ENCODE results near the gene TMEM258.

Gene TMEM258

DNA sequence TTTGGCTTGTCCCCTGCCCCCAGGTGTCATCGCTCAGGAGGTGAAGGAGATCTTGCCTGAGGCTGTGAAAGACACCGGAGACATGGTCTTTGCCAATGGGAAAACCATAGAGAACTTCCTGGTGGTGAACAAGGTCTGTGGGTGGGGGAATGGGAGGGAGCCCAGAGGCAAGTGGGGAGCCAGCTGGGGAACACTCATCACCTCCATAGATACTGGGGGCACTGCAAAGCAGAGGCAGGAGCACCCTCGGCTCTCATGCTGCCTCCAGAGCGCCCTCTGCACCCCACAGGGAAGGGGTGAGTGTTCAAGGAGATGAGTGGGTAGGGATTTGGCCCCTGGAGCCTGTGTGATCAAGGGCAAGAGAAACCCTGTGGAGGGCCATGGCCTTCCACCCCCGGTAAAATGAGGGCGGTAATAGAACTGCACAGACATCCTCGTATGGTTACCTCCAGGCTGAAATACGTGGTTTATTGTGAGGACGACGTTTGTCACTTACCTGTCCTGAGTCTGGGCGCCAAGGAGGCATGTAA lies 14.0 kb downstream of the TMEM258 start:
- H3K4me1 ChIP-seq (ENCODE audit: control insufficient read depth in 2 of 2, insufficient read depth in 1 of 2, low read depth in 1 of 2, low read length in 2 of 2) = peaks cover 7 to 9% of the 10 kb centered on the region in 2 donors

DNA sequence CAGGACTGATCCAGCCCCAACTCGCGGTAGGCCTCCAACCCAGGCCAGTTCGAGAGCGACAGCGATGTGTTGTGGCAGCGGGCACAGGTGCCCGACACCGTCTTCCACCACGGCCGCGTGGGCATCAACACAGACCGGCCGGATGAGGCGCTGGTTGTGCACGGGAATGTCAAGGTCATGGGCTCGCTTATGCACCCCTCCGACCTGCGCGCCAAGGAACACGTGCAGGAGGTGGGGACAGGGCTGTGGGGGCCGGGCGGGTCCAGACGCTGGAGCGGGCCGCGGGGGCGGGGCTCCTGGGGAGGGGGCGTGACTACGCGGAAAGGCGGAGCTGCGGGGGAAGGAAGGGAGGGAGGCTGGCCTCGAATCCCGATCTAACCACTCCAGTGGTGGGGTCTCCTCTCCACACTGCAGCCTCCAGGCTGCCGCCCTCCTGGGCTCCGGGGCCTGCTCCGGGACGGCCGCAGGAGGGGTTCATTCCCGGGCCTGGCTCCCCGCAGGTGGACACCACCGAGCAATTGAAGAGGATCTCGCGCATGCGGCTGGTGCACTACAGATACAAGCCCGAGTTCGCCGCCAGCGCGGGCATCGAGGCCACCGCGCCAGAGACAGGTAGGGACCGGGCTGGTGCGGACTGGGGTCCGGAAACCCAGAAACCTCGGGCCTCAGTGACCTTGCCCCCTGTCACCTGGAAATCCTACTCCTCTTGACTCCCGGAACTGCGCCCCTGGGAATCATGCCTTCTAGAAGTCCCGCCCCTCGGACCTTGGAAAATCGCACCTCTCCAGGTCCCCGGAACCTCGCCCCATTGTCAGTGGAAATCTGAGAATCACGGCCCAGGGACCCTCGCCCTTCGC lies 14.9 kb downstream of the TMEM258 start:
- H2AK5ac ChIP-seq (ENCODE audit: low read depth, low read length) = peak overlapping the region; percentile 56
- H2BK5ac ChIP-seq (ENCODE audit: low read length) = peak overlapping the region; percentile 36
- H3K4me1 ChIP-seq (ENCODE audit: control insufficient read depth in 2 of 2, insufficient read depth in 1 of 2, low read depth in 1 of 2, low read length in 2 of 2) = peaks cover 10 to 16% of the 10 kb centered on the region in 2 donors
- H4K8ac ChIP-seq (ENCODE audit: low read depth, low read length) = peak overlapping the region; percentile 87
- H2BK15ac ChIP-seq (ENCODE audit: low read length) = no peak overlapping the region
- H3K79me1 ChIP-seq (ENCODE audit: low read depth, low read length) = no peaks in the 10 kb centered on the region
- H3K23ac ChIP-seq (ENCODE audit: low read depth, low read length, poor library complexity) = no peak overlapping the region
- peak overlapping the region; percentile 72 for H3K18ac ChIP-seq (ENCODE audit: low read length)
- no peak overlapping the region for H3K4ac ChIP-seq (ENCODE audit: low read length)
- H3K9ac ChIP-seq (ENCODE audit: low read depth, low read length, poor library complexity) = no peak overlapping the region
- H2BK12ac ChIP-seq (ENCODE audit: low read length) = no peak overlapping the region
- no peak overlapping the region for H3K14ac ChIP-seq (ENCODE audit: low read length)
- H3K27me3 ChIP-seq (ENCODE audit: control insufficient read depth in 3 of 3, insufficient read depth in 3 of 3, low read depth in 1 of 3, low read length in 3 of 3) = no peaks in the 10 kb centered on the region
- no peak overlapping the region for H3K4me2 ChIP-seq (ENCODE audit: insufficient read depth, low read length, poor library complexity, severe bottlenecking)
- no peak for DNase-seq (ENCODE audit: low spot score)
- H3K9me3 ChIP-seq (replicated peaks in 1 of 2; ENCODE audit: control insufficient read depth in 2 of 2, insufficient read depth in 1 of 2, low read depth in 1 of 2, low read length in 2 of 2) = peaks cover 0 to 2% of the 10 kb centered on the region in 2 donors
- no peak overlapping the region for H3K4me3 ChIP-seq (ENCODE audit: low read length in 2 of 2)
- no peak overlapping the region for H2BK120ac ChIP-seq (ENCODE audit: low read depth, low read length)
- H3K36me3 ChIP-seq (replicated peaks in 1 of 2; ENCODE audit: control insufficient read depth in 2 of 2, insufficient read depth in 2 of 2, low read length in 2 of 2) = peaks cover 0 to 29% of the 10 kb centered on the region in 2 donors
- no peak overlapping the region for H3K27ac ChIP-seq (replicated peaks; ENCODE audit: low read length)
- H4K91ac ChIP-seq (ENCODE audit: low read depth, low read length, poor library complexity) = no peak overlapping the region
- H2AFZ ChIP-seq (ENCODE audit: low read length) = no peak overlapping the region
- no CpG with 5 or more reads among the region's 67 CpGs for WGBS, 2 donors (ENCODE audit: extremely low coverage in 2 of 2, insufficient read length in 2 of 2, insufficient replicate concordance in 1 of 2)

More for the DNA sequence above, 14.0 kb downstream of the TMEM258 start:
- H3K9ac ChIP-seq (ENCODE audit: low read depth, low read length, poor library complexity) = no peak overlapping the region
- no peak overlapping the region for H3K4me2 ChIP-seq (ENCODE audit: insufficient read depth, low read length, poor library complexity, severe bottlenecking)
- H3K36me3 ChIP-seq (replicated peaks in 1 of 2; ENCODE audit: control insufficient read depth in 2 of 2, insufficient read depth in 2 of 2, low read length in 2 of 2) = peaks cover 3 to 37% of the 10 kb centered on the region in 2 donors
- H2BK15ac ChIP-seq (ENCODE audit: low read length) = no peak overlapping the region
- H2AK5ac ChIP-seq (ENCODE audit: low read depth, low read length) = no peak overlapping the region
- no CpG with 5 or more reads among the region's 11 CpGs for WGBS, 2 donors (ENCODE audit: extremely low coverage in 2 of 2, insufficient read length in 2 of 2, insufficient replicate concordance in 1 of 2)
- H3K14ac ChIP-seq (ENCODE audit: low read length) = no peak overlapping the region
- H2BK120ac ChIP-seq (ENCODE audit: low read depth, low read length) = no peak overlapping the region
- H4K8ac ChIP-seq (ENCODE audit: low read depth, low read length) = no peak overlapping the region
- DNase-seq (ENCODE audit: low spot score) = no peak
- H3K4me3 ChIP-seq (ENCODE audit: low read length in 2 of 2) = no peak overlapping the region
- no peak overlapping the region for H3K18ac ChIP-seq (ENCODE audit: low read length)
- H3K27ac ChIP-seq (replicated peaks; ENCODE audit: low read length) = no peak overlapping the region
- H3K27me3 ChIP-seq (ENCODE audit: control insufficient read depth in 3 of 3, insufficient read depth in 3 of 3, low read depth in 1 of 3, low read length in 3 of 3) = no peaks in the 10 kb centered on the region
- H3K9me3 ChIP-seq (replicated peaks in 1 of 2; ENCODE audit: control insufficient read depth in 2 of 2, insufficient read depth in 1 of 2, low read depth in 1 of 2, low read length in 2 of 2) = peaks cover 0 to 2% of the 10 kb centered on the region in 2 donors
- H4K91ac ChIP-seq (ENCODE audit: low read depth, low read length, poor library complexity) = no peak overlapping the region
- no peak overlapping the region for H3K4ac ChIP-seq (ENCODE audit: low read length)
- no peak overlapping the region for H2BK5ac ChIP-seq (ENCODE audit: low read length)
- no peak overlapping the region for H2BK12ac ChIP-seq (ENCODE audit: low read length)
- no peaks in the 10 kb centered on the region for H3K79me1 ChIP-seq (ENCODE audit: low read depth, low read length)
- no peak overlapping the region for H2AFZ ChIP-seq (ENCODE audit: low read length)
- no peak overlapping the region for H3K23ac ChIP-seq (ENCODE audit: low read depth, low read length, poor library complexity)

DNA sequence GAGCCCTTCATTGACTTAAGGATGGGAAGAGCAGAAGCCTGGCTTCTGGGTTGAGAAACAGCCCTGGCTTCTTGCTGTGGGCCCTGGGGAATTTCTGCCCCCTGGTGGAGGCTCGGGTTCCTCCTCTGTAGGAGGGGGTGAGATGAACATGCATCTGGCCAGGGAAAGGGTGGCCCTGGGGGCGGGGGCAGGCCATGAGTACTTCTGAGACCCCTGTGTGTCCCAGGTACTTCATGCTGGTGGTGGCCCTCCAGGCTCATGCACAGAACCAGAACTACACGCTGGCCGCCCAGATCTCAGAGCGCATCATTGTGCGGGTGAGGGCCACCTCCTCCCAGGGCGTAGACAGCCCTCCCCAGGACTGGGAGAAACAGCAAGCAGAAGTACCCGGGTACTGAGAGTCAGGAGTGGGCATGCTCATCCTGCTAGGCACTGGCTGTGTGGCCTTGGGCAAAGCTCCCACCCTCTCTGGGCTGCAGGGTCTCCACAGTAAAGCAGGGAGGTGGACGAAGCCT lies 15.8 kb downstream of the TMEM258 start:
- Histone ChIP-seq H3K27me3 (ENCODE audit: control insufficient read depth in 3 of 3, insufficient read depth in 3 of 3, low read depth in 1 of 3, low read length in 3 of 3) (no peaks in the 10 kb centered on the region), H2AFZ (ENCODE audit: low read length) (no peak overlapping the region), H3K23ac (ENCODE audit: low read depth, low read length, poor library complexity) (no peak overlapping the region), H2AK5ac (ENCODE audit: low read depth, low read length) (no peak overlapping the region), H3K4me2 (ENCODE audit: insufficient read depth, low read length, poor library complexity, severe bottlenecking) (no peak overlapping the region), H3K4me3 (ENCODE audit: low read length in 2 of 2) (no peak overlapping the region), H3K4me1 (ENCODE audit: control insufficient read depth in 2 of 2, insufficient read depth in 1 of 2, low read depth in 1 of 2, low read length in 2 of 2) (peaks cover 18 to 24% of the 10 kb centered on the region in 2 donors), H3K9ac (ENCODE audit: low read depth, low read length, poor library complexity) (no peak overlapping the region), H2BK120ac (ENCODE audit: low read depth, low read length) (no peak overlapping the region), H3K27ac (replicated peaks; ENCODE audit: low read length) (no peak overlapping the region), H3K18ac (ENCODE audit: low read length) (no peak overlapping the region), H3K9me3 (replicated peaks in 1 of 2; ENCODE audit: control insufficient read depth in 2 of 2, insufficient read depth in 1 of 2, low read depth in 1 of 2, low read length in 2 of 2) (peaks cover 0 to 2% of the 10 kb centered on the region in 2 donors), H2BK12ac (ENCODE audit: low read length) (no peak overlapping the region), H3K36me3 (replicated peaks in 1 of 2; ENCODE audit: control insufficient read depth in 2 of 2, insufficient read depth in 2 of 2, low read length in 2 of 2) (peaks cover 0 to 25% of the 10 kb centered on the region in 2 donors), H2BK15ac (ENCODE audit: low read length) (no peak overlapping the region), H3K14ac (ENCODE audit: low read length) (no peak overlapping the region), H4K8ac (ENCODE audit: low read depth, low read length) (no peak overlapping the region), H3K79me1 (ENCODE audit: low read depth, low read length) (peaks cover 3% of the 10 kb centered on the region), H3K4ac (ENCODE audit: low read length) (no peak overlapping the region), H4K91ac (ENCODE audit: low read depth, low read length, poor library complexity) (no peak overlapping the region), H2BK5ac (ENCODE audit: low read length) (no peak overlapping the region)
- no CpG with 5 or more reads among the region's 9 CpGs for WGBS, 2 donors (ENCODE audit: extremely low coverage in 2 of 2, insufficient read length in 2 of 2, insufficient replicate concordance in 1 of 2)
- DNase-seq (ENCODE audit: low spot score) = no peak

Measured in neuronal stem cell (in vitro differentiated cells).